BLaER1 (cell line): ENCODE measurements around the gene MOV10L1.

Experiments used
- H3K27ac ChIP-seq: shearing (Covaris generic); formaldehyde crosslinking; 2 replicates; pipeline ENCODE4 v1.8.1; 2022
- H3K27me3 ChIP-seq: shearing (Covaris generic); formaldehyde crosslinking; 2 replicates; pipeline ENCODE4 v1.8.1; 2022
- H3K36me3 ChIP-seq: shearing (Covaris generic); formaldehyde crosslinking; 2 replicates; pipeline ENCODE4 v1.8.1; 2022
- H3K4me1 ChIP-seq: shearing (Covaris generic); formaldehyde crosslinking; 2 replicates; pipeline ENCODE4 v1.8.1; 2022
- H3K4me2 ChIP-seq: shearing (Covaris generic); formaldehyde crosslinking; 2 replicates; pipeline ENCODE4 v1.8.1; 2022
- H3K4me3 ChIP-seq: shearing (Covaris generic); formaldehyde crosslinking; 2 replicates; pipeline ENCODE4 v1.8.1; 2022
- H3K9ac ChIP-seq: shearing (Covaris generic); formaldehyde crosslinking; 2 replicates; pipeline ENCODE4 v1.8.1; 2022
- H3K9me3 ChIP-seq: shearing (Covaris generic); formaldehyde crosslinking; 2 replicates; pipeline ENCODE4 v1.8.1; 2022
- H4K20me1 ChIP-seq: shearing (Covaris generic); formaldehyde crosslinking; 2 replicates; pipeline ENCODE4 v1.8.1; 2022
- Cebpa-rat ChIP-seq: shearing (Covaris generic); IDR thresholded peaks from 2 replicates; pipeline ENCODE4 v1.8.1; 2022

The MOV10L1 gene

DNA sequence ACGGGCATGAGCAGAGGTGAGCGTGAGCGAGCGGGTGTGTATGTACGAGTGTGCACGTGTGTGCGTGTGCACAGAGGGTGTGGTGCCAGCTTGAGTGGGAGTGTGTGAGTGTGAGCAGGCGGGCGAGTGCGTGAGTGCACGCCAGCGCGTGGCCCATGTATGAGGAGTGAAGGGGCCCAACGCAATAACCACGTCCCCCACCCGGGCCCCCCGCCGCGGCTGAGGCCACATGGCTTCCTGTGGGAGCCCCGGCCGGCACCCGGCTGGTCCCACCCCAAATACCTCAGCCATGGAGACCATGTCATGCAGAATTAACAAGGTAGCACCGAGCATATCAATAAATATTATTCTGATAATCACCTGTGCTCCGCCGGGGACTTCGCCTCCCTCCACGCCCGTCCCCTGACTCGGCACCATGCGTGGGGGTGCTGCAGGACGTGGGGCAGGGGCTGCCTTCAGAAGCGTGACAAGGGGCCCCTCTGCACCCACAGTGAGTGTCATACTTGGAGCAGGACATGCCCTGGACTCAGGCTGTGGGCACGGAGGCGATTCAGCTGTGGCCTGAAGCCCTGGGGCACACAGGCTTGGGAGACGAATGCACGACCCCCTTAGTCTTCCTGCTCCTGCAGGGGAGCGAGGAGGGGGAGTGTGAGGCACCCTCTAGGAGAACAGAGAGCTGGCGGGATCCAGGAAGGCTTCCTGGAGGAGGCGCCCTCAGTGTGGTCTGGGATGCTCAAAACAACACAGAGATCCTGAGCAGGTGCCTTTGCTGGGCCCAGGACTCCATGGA, 90.3 kb downstream of the MOV10L1 start:
- H3K4me1 ChIP-seq = peaks cover 80% of the 10 kb centered on the region
- no peaks in the 10 kb centered on the region for H4K20me1 ChIP-seq
- TF ChIP-seq Cebpa-rat = no peak
- peaks cover 22% of the 10 kb centered on the region for H3K27me3 ChIP-seq
- no peak overlapping the region for H3K9ac ChIP-seq
- peak overlapping the region; percentile 39; the same call in 1 of the 2 replicates for H3K4me3 ChIP-seq
- no peaks in the 10 kb centered on the region for H3K36me3 ChIP-seq
- no peak overlapping the region for H3K27ac ChIP-seq
- no peaks in the 10 kb centered on the region for H3K9me3 ChIP-seq
- H3K4me2 ChIP-seq = peak overlapping the region; percentile 88

DNA sequence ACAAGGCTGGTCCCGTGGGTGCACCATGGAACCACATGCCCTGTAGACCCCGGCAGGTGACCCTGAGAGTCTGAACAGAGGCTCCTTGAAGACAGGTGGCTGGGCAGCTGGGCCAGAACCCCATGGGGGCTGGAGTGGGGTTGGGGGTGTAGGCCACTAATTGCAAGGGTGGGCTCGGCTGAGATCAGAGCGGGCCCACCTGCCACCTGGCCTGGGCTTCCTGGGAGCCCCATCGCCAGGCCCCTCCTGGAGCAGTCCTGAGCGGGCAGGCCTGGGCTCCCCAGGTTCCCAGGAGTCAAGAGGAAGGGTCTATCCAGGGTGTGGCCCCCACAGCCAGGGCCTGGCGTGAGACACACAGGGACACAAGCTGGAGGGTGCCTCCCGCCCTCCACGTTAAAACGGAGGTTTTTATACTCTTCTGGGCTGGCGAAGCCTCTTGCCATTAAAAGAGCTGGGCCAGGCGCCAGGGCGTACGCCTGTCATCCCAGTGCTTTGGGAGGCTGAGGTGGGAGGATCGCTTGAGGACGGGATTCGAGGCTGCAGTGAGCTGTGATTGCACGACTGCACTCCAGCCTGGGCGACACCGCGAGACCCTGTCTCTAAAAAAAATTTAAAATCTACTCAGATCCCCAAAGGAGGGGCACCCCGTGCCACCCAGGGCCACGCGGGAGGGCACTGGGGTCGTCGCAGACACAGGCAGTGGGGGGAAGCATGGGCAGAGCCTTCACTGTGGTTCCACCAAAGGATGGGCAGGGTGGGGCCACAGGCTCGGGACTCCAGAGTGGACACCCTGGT, 91.1 kb downstream of the MOV10L1 start:
- no peak overlapping the region for H3K4me3 ChIP-seq
- peaks cover 77% of the 10 kb centered on the region for H3K4me1 ChIP-seq
- no peaks in the 10 kb centered on the region for H3K9me3 ChIP-seq
- H4K20me1 ChIP-seq = no peaks in the 10 kb centered on the region
- no peak for TF ChIP-seq Cebpa-rat
- peak overlapping the region; percentile 88 for H3K4me2 ChIP-seq
- no peak overlapping the region for H3K9ac ChIP-seq
- H3K36me3 ChIP-seq = no peaks in the 10 kb centered on the region
- H3K27me3 ChIP-seq = peaks cover 25% of the 10 kb centered on the region
- no peak overlapping the region for H3K27ac ChIP-seq

DNA sequence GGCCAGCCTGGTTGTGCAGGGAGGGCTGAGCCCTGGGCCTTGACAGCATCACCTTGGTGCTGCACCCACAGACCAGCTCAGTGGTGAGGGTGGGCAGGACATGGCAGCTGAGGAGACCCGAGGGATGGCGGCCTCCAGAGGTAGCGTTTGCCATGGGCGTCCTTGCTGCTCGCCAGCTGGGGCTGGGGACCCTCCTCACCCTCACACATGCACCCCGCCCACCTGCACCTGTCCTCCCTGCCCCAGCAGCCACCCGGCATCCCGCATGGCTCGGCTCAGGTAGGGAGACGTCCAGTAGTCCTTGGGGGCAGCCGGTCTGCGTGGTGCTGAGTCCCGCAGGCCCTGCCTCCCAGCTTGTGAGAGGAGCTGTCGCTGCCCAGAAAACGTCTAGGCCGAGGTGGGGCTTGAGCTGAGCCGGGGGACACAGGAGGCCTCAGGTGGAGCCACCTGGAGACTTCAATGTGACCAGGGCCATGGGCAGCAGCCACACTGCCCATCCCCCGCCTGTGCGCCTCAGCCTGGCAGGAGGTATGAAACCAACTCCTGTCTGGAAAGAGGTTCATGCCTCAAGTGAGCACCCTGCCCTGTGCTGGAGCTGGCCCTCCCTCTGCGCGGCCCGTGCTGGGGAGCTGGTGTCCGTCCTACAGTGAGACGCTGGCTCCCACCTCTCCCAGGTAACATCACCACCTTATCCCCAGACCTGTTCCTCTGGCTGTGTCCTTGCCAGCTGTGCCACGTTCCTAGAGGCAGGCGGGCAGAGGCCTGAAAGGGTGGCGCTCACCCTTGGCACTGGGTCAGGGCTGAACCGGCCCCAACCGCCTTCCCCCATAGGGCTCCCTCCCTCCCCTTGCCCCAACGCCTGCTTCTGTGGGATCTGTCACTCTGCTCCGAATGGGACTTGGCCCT, 92.6 kb downstream of the MOV10L1 start:
- no peaks in the 10 kb centered on the region for H3K36me3 ChIP-seq
- peaks cover 5% of the 10 kb centered on the region; the same call in 1 of the 2 replicates for H4K20me1 ChIP-seq
- no peak overlapping the region; the same call in 1 of the 2 replicates for H3K4me2 ChIP-seq
- H3K4me3 ChIP-seq = no peak overlapping the region
- H3K4me1 ChIP-seq = peaks cover 69% of the 10 kb centered on the region
- no peak overlapping the region for H3K9ac ChIP-seq
- peaks cover 25% of the 10 kb centered on the region for H3K27me3 ChIP-seq
- no peaks in the 10 kb centered on the region for H3K9me3 ChIP-seq
- H3K27ac ChIP-seq = no peak overlapping the region
- TF ChIP-seq Cebpa-rat = no peak

DNA sequence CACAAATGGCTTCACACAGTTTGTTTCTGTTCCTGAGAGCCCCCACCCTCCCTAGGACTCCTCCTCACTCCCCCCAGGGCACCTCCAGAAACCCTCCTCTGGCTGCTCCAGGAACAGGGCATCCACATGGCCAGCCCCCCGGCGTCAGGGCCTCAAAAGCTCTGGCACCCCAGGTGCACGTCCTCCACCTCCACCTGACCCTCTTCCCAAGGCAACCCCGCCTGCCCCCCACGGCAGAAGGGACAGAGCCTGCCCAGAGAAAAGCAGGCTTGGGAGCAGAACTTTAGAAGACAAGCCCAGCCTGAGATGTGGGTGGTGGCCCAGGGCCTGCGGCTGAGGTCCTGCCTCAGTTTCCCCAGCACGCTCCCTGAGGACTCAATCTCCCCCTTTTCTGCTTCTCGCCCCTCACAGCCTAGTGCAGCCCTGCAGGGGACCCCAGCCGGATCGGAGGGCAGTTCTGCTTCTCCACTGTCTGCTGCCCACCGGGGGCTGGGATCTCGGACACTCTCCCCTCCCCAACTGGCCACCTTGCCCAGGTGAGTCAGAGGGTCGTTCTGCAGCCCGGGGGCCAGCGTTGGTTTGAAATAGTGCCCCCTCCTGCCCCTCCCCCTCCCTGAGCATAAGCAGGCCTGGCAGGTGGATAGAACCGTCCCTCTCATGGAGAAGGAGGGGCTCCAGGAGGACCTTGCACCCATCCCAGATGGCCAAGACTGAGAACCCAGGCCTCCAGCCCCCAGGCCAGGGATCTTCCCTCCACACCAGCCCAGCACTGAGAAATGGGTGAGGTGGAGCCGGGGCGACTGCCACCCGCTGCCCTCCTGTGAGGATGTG, 93.5 kb downstream of the MOV10L1 start:
- Histone ChIP-seq H3K4me3 (no peak overlapping the region), H3K9me3 (no peaks in the 10 kb centered on the region), H3K4me2 (peak overlapping the region; percentile 95), H3K36me3 (peaks cover 3% of the 10 kb centered on the region), H3K4me1 (peaks cover 71% of the 10 kb centered on the region), H3K27me3 (peaks cover 25% of the 10 kb centered on the region), H4K20me1 (peaks cover 13% of the 10 kb centered on the region; the same call in 1 of the 2 replicates), H3K27ac (no peak overlapping the region), H3K9ac (no peak overlapping the region)
- TF ChIP-seq Cebpa-rat = no peak

DNA sequence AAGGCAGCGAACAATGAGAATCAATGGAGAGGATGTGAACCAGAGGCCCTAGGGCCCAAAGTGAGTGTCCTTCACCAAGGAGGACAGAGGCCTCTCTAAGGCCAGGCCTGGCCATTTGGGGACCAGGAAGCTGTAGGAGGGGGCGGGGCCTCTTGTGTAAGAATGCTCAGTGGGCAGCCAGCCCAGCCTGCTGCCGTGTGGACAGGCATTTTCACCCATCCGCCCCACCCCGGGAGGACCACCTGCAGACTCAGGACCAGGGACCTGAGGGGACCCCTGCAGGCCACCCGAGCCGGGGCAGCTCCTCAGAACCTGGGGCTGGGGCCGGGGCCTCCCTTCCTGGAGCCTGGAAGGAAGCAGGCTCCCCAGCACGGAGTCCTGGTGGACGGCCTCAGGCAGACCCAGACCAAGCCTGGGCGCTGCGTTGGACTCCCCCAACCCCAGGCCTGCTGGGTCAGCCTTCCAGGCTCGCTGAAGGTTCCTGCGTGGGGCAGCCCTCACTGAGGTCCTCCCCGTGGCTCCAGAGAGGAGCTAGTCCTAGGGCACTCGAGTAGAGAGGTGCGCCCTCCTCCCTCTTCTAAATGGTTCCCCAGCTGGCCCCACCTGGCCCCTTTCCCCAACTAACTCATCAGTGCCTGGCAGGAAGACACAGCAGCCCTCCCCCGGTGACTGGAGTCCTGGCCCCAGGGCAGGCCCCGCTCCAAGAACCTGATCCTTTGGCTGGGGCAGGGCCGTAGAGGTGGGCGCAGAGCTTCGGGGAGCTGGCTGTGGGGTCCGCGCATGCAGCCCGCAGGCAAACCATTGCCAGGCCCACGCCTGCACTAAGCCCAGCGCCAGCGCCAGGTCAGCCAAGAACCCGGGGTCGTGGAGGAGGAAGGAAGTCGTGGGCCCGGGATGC, 94.4 kb downstream of the MOV10L1 start:
- Histone ChIP-seq H3K9me3 (no peaks in the 10 kb centered on the region), H3K9ac (peak overlapping the region; percentile 79), H4K20me1 (peaks cover 22% of the 10 kb centered on the region), H3K4me1 (peaks cover 71% of the 10 kb centered on the region), H3K4me2 (peak overlapping the region; percentile 95), H3K4me3 (peak overlapping the region; percentile 72), H3K27ac (peak overlapping the region; percentile 85), H3K27me3 (peaks cover 21% of the 10 kb centered on the region), H3K36me3 (peaks cover 7% of the 10 kb centered on the region)
- TF ChIP-seq Cebpa-rat = no peak

DNA sequence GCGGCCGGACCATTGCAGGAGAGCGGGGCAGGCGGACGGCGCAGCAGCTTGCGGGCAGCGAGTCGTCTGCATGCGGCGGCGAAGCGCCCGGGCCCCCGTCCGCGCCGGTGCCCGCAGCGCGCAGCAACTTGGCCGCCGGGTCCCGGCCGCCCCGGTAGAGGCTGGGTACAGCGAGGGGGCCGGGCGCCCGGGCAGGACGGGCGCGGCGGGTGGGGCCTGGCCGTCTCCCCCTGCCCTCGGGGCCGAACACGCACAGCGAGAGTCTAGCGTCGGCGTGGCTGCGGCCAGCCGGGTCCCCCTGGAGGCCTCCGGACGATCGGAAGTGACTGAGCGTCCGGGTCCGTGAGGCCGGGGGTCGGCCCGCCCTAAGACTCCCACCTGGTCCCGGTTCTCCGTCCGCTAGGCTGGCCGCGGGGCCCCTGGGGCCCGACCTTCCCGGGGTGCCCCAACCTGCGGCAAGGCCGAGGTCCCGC, 95.1 kb downstream of the MOV10L1 start:
- peaks cover 21% of the 10 kb centered on the region for H3K27me3 ChIP-seq
- H3K4me3 ChIP-seq = peak overlapping the region; percentile 72
- H3K4me1 ChIP-seq = peaks cover 71% of the 10 kb centered on the region
- no peaks in the 10 kb centered on the region for H3K9me3 ChIP-seq
- H3K27ac ChIP-seq = peak overlapping the region; percentile 85
- peaks cover 29% of the 10 kb centered on the region for H4K20me1 ChIP-seq
- peak overlapping the region; percentile 95 for H3K4me2 ChIP-seq
- peaks cover 7% of the 10 kb centered on the region for H3K36me3 ChIP-seq
- peak overlapping the region; percentile 79 for H3K9ac ChIP-seq
- TF ChIP-seq Cebpa-rat = no peak

DNA sequence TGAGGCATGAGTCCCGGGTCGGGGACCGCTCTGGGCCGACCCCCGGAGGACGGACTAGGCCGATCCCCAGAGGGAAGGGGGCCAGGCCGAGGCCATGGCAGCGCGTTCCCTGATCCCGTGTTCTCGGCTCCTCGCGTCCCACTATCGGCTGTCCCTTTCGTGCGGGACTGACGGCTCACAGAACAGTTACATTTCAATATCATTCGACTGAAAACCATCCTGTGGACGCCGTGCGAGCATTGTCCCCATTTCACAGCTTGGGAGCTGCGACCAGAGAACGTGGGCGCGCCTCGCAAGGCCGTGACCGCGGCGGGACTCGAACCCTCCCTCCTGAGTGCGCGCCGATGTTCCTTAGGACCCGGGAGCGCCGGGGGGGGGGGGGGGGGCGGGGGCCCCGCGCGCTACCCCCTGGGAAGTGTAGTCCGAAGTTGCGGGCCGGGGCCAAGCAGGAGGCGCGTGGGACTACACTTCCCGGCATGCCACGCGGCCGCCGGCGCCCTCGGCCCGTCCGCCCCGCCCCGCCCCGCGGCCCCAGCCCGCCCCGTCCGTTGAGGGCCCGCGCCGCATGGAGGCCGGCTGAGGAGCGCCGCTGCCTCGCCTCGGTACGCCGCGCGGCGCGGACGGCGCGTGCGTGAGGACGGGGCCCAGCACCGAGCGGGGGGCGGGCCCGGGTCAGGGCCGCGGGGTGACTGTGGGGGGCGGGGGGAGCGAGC, 95.7 kb downstream of the MOV10L1 start, which contains the start of gene TRABD:
Gene TRABD (plus strand): TSS at position 539 of the 713 bp plus-strand sequence. CDS start 7,148 bp downstream, outside the sequence.
- H3K27me3 ChIP-seq = peaks cover 21% of the 10 kb centered on the region
- H3K27ac ChIP-seq = peak within 1 kb of the TSS; percentile 99
- peak within 1 kb of the TSS; percentile 98 for H3K4me2 ChIP-seq
- no peaks in the 10 kb centered on the region for H3K9me3 ChIP-seq
- peak within 1 kb of the TSS; percentile 99 for H3K4me3 ChIP-seq
- H4K20me1 ChIP-seq = peaks cover 34% of the 10 kb centered on the region
- H3K9ac ChIP-seq = peak within 1 kb of the TSS; percentile 99
- peaks cover 7% of the 10 kb centered on the region for H3K36me3 ChIP-seq
- no peak for TF ChIP-seq Cebpa-rat
- peaks cover 71% of the 10 kb centered on the region for H3K4me1 ChIP-seq
